ENCODE measurements around the gene GLMP. TPM values are rescaled to one million over a fixed set of nuclear protein-coding genes. Genes with fewer than 3 reads are reported as not detected.

GLMP gene, protein sequence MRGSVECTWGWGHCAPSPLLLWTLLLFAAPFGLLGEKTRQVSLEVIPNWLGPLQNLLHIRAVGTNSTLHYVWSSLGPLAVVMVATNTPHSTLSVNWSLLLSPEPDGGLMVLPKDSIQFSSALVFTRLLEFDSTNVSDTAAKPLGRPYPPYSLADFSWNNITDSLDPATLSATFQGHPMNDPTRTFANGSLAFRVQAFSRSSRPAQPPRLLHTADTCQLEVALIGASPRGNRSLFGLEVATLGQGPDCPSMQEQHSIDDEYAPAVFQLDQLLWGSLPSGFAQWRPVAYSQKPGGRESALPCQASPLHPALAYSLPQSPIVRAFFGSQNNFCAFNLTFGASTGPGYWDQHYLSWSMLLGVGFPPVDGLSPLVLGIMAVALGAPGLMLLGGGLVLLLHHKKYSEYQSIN
- 12.4 and 16.9 TPM in 2 replicates for polyA plus RNA-seq (2011; rRNA removed)
- polyA plus RNA-seq (2012; cell fraction: cytosol; rRNA removed): 17.2 and 23.4 TPM in 2 replicates
- 24.1 and 24.6 TPM in 2 replicates for polyA plus RNA-seq (2012; cell fraction: nucleus; rRNA removed)
- 23.0 to 32.5 TPM (median 29.0 TPM) in 3 replicates for polyA plus RNA-seq (2017; fragmentation: RNase III; extraction: RNeasy Plus Mini Kit Qiagen cat#74134 plus additional on column Dnase treatment)
- polyA minus RNA-seq (2011; rRNA and poly(A)+ RNA removed): 11.4 and 11.5 TPM in 2 replicates

GRCh38 chr1:156295391-156295947, at the start of gene GLMP:
Gene GLMP, minus strand, starts transcription at chr1:156295679. Its CDS starts 34 bp downstream, at chr1:156295645.
- ChIA-PET POLR2A (interaction anchor here (0.7 to 3.2 kb wide), 2 partner anchors 9 to 12 kb away, joined by 4 to 16 read pairs; partner anchors contain the start of genes SMG5 and TMEM79), CTCF (interaction anchor here (0.6 kb wide), 1 partner anchor 154 kb away, joined by 3 read pairs; no protein-coding TSS in a partner anchor)
- under 1% methylated on average over 15 of the region's 17 CpGs for WGBS (ENCODE audit: missing lambda C conversion rate)
- H3K27ac ChIP-seq: peak within 1 kb of the TSS; percentile 80 to 89
- peak within 1 kb of the TSS; percentile 71 for H3K4me3 ChIP-seq
- DNase-seq (ENCODE audit: low read depth in 1 of 2, low spot score in 1 of 2): peak; percentile 64 to 66
- no peaks in the 10 kb centered on the region for H3K9me3 ChIP-seq
- H3K4me1 ChIP-seq: peaks cover 4% of the 10 kb centered on the region; the same call in 2 of the 3 replicates
- TF ChIP-seq CTCF (IDR thresholded peaks at IDR 0.05): no peak
- no peak for TF ChIP-seq NPAS2 (CRISPR knock-in tag; IDR thresholded peaks at IDR 0.05; ENCODE audit: borderline replicate concordance)
- TF ChIP-seq BHLHE40 (IDR thresholded peaks at IDR 0.05; ENCODE audit: low read depth, low read length): no peak
- no peak for TF ChIP-seq CBX8 (IDR thresholded peaks at IDR 0.05)
- TF ChIP-seq, protein P1, sequence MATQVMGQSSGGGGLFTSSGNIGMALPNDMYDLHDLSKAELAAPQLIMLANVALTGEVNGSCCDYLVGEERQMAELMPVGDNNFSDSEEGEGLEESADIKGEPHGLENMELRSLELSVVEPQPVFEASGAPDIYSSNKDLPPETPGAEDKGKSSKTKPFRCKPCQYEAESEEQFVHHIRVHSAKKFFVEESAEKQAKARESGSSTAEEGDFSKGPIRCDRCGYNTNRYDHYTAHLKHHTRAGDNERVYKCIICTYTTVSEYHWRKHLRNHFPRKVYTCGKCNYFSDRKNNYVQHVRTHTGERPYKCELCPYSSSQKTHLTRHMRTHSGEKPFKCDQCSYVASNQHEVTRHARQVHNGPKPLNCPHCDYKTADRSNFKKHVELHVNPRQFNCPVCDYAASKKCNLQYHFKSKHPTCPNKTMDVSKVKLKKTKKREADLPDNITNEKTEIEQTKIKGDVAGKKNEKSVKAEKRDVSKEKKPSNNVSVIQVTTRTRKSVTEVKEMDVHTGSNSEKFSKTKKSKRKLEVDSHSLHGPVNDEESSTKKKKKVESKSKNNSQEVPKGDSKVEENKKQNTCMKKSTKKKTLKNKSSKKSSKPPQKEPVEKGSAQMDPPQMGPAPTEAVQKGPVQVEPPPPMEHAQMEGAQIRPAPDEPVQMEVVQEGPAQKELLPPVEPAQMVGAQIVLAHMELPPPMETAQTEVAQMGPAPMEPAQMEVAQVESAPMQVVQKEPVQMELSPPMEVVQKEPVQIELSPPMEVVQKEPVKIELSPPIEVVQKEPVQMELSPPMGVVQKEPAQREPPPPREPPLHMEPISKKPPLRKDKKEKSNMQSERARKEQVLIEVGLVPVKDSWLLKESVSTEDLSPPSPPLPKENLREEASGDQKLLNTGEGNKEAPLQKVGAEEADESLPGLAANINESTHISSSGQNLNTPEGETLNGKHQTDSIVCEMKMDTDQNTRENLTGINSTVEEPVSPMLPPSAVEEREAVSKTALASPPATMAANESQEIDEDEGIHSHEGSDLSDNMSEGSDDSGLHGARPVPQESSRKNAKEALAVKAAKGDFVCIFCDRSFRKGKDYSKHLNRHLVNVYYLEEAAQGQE (IDR thresholded peaks at IDR 0.05): no peak
- TF ChIP-seq RFX5 (IDR thresholded peaks at IDR 0.05): no peak
- TF ChIP-seq ESRRA (IDR thresholded peaks at IDR 0.05; ENCODE audit: borderline replicate concordance, low read length): no peak
- no peak for TF ChIP-seq CHD2 (IDR thresholded peaks at IDR 0.05; ENCODE audit: low read length, partially characterized antibody)
- TF ChIP-seq KDM1A (IDR thresholded peaks at IDR 0.05; ENCODE audit: low read depth): no peak
- peak; percentile 55; the same call in 1 of the 2 replicates for TF ChIP-seq E2F6 (IDR thresholded peaks at IDR 0.05; ENCODE audit: borderline replicate concordance, low read depth)
- peak in 1 of 2 experiments; percentile 50; a peak in 1 of 5 replicates for TF ChIP-seq JUN (IDR thresholded peaks at IDR 0.05)
- TF ChIP-seq KDM5A (IDR thresholded peaks at IDR 0.05): peak; percentile 87
- no peak for TF ChIP-seq FOXS1 (CRISPR knock-in tag; IDR thresholded peaks at IDR 0.05)
- peak; percentile 62 for TF ChIP-seq POLR2A (IDR thresholded peaks at IDR 0.05; ENCODE audit: low read length)
- peak; percentile 64 for TF ChIP-seq MAFK (IDR thresholded peaks at IDR 0.05; ENCODE audit: partially characterized antibody)
- TF ChIP-seq, protein P2, sequence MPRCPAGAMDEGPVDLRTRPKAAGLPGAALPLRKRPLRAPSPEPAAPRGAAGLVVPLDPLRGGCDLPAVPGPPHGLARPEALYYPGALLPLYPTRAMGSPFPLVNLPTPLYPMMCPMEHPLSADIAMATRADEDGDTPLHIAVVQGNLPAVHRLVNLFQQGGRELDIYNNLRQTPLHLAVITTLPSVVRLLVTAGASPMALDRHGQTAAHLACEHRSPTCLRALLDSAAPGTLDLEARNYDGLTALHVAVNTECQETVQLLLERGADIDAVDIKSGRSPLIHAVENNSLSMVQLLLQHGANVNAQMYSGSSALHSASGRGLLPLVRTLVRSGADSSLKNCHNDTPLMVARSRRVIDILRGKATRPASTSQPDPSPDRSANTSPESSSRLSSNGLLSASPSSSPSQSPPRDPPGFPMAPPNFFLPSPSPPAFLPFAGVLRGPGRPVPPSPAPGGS (IDR thresholded peaks at IDR 0.05): 0 out of 3 replicates have a peak, but pooled peaks have one; percentile 29
- TF ChIP-seq, protein P3, sequence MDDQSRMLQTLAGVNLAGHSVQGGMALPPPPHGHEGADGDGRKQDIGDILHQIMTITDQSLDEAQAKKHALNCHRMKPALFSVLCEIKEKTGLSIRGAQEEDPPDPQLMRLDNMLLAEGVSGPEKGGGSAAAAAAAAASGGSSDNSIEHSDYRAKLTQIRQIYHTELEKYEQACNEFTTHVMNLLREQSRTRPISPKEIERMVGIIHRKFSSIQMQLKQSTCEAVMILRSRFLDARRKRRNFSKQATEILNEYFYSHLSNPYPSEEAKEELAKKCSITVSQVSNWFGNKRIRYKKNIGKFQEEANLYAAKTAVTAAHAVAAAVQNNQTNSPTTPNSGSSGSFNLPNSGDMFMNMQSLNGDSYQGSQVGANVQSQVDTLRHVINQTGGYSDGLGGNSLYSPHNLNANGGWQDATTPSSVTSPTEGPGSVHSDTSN (IDR thresholded peaks at IDR 0.05): 0 out of 2 replicates have a peak, but pooled peaks have one; percentile 34
- TF ChIP-seq SREBF2 (IDR thresholded peaks at IDR 0.05): no peak
- TF ChIP-seq HOXB13 (CRISPR knock-in tag; IDR thresholded peaks at IDR 0.05; ENCODE audit: low read depth): 0 out of 2 replicates have a peak, but pooled peaks have one; percentile 22
- TF ChIP-seq, protein P4, sequence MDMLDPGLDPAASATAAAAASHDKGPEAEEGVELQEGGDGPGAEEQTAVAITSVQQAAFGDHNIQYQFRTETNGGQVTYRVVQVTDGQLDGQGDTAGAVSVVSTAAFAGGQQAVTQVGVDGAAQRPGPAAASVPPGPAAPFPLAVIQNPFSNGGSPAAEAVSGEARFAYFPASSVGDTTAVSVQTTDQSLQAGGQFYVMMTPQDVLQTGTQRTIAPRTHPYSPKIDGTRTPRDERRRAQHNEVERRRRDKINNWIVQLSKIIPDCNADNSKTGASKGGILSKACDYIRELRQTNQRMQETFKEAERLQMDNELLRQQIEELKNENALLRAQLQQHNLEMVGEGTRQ (IDR thresholded peaks at IDR 0.05): peak; percentile 95
- TF ChIP-seq ZNF302 (CRISPR knock-in tag; IDR thresholded peaks at IDR 0.05): no peak
- 0 out of 2 replicates have a peak, but pooled peaks have one; percentile 18 for TF ChIP-seq PHF8 (IDR thresholded peaks at IDR 0.05; ENCODE audit: borderline replicate concordance, low read depth)
- TF ChIP-seq, protein P5, sequence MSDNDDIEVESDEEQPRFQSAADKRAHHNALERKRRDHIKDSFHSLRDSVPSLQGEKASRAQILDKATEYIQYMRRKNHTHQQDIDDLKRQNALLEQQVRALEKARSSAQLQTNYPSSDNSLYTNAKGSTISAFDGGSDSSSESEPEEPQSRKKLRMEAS (IDR thresholded peaks at IDR 0.05): peak; percentile 67; the same call in 1 of the 2 replicates
- TF ChIP-seq ZFP36 (IDR thresholded peaks at IDR 0.05; ENCODE audit: borderline replicate concordance, partially characterized antibody): no peak
- peak within 1 kb of the TSS; percentile 80 for H3K4me2 ChIP-seq
- FAIRE-seq: no peak
- peak; percentile 62 to 68 for ATAC-seq
